GM12878 (cell line): ENCODE measurements around the gene ATXN7L3B. TPM values are rescaled to one million over a fixed set of nuclear protein-coding genes. Genes with fewer than 3 reads are reported as not detected.

Experiments
- ATAC-seq: fragments of 200-7000 bp; cut with Tn5 transposase; 3 replicates; pipeline ENCODE4 v1.9.1; 2020; ENCODE audit warnings: mild to moderate bottlenecking, moderate library complexity
- BruUV-seq: library from RNA; stranded (reverse); fragments of 400-500 nt; replicated peaks from 2 replicates; lab custom pipeline; 2021; lab: Mats Ljungman, UMichigan
- CTCF ChIA-PET: fragments of 300-600 bp; sonication (Branson Sonifier 250); formaldehyde crosslinking; extraction: SDS; loops from one replicate; lab custom pipeline; 2021; ENCODE audit warnings: inconsistent platforms; lab: Yijun Ruan, JAX
- POLR2A ChIA-PET: fragments of 350-600 bp; formaldehyde crosslinking; extraction: SDS; loops from one replicate; lab custom pipeline; 2021; ENCODE audit warnings: inconsistent platforms; lab: Charles Lee
- RAD21 ChIA-PET: fragments of 300-600 bp; sonication (Branson Sonifier 250); formaldehyde crosslinking; loops from one replicate; lab custom pipeline; 2023; ENCODE audit warnings: antibody characterized with exemption; ENCODE audit not compliant: unreplicated experiment; lab: Charles Lee
- SMC1A ChIA-PET: fragments of 300-600 bp; sonication (Branson Sonifier 250); formaldehyde crosslinking; loops from one replicate; lab custom pipeline; 2023; ENCODE audit not compliant: unreplicated experiment, uncharacterized antibody; lab: Charles Lee
- DNase-seq: peaks from one replicate; pipeline ENCODE4 v3.0.0-alpha.2; 2011; ENCODE audit warnings: low read depth, low spot score
- FAIRE-seq: peaks from 3 replicates; lab custom pipeline; 2011; peaks lifted over from hg19 to GRCh38; lab: Jason Lieb, UNC
- H2AFZ ChIP-seq: 2 replicates; pipeline ENCODE4 v1.6.0; 2011; ENCODE audit warnings: low read depth, low read length, control low read depth; ENCODE audit not compliant: control insufficient read depth
- H3K27ac ChIP-seq: 2 replicates; pipeline ENCODE4 v1.5.1; 2011; ENCODE audit warnings: control low read depth; ENCODE audit not compliant: control insufficient read depth, insufficient read depth
- H3K27me3 ChIP-seq, 2 experiments: replicated peaks in 1 of 2; 2 replicates each; pipeline versions ENCODE4 v1.6.0 to v1.6.1; 2011; ENCODE audit warnings: low read length in 1 of 2; ENCODE audit not compliant: control insufficient read depth in 2 of 2, insufficient read depth in 2 of 2
- H3K36me3 ChIP-seq, 2 experiments: 2 replicates each; pipeline ENCODE4 v1.5.1; 2011; ENCODE audit warnings: low read length in 1 of 2; ENCODE audit not compliant: control insufficient read depth in 2 of 2, insufficient read depth in 2 of 2
- H3K4me1 ChIP-seq: 2 replicates; pipeline ENCODE4 v1.6.1; 2011; ENCODE audit warnings: mild to moderate bottlenecking, low read length, moderate library complexity, mixed read lengths; ENCODE audit not compliant: control insufficient read depth, insufficient read depth
- H3K4me2 ChIP-seq: 2 replicates; pipeline ENCODE4 v1.6.0; 2011; ENCODE audit warnings: control low read depth; ENCODE audit not compliant: control insufficient read depth, insufficient read depth
- H3K4me3 ChIP-seq: fragments of 200-600 bp; sonication (generic); 2 replicates; pipeline ENCODE4 v1.5.1; 2016
- H3K79me2 ChIP-seq: 2 replicates; pipeline ENCODE4 v1.6.0; 2011; ENCODE audit warnings: low read length; ENCODE audit not compliant: control insufficient read depth, insufficient read depth
- H3K9ac ChIP-seq: 2 replicates; pipeline ENCODE4 v1.8.0; 2011; ENCODE audit warnings: low read length, control low read depth, mixed read lengths; ENCODE audit not compliant: control insufficient read depth, insufficient read depth
- H3K9me3 ChIP-seq: replicated peaks from 3 replicates; pipeline ENCODE4 v1.5.1; 2011; ENCODE audit warnings: mild to moderate bottlenecking, low read length; ENCODE audit not compliant: control insufficient read depth, insufficient read depth
- H4K20me1 ChIP-seq: 2 replicates; pipeline ENCODE4 v1.6.0; 2011; ENCODE audit not compliant: control insufficient read depth, insufficient read depth
- BHLHE40 ChIP-seq, 2 experiments: fragments of 450-650 bp in 1 of 2; IDR thresholded peaks; 2 replicates each; pipeline ENCODE4 v1.6.1; 2011 to 2017; ENCODE audit warnings: low read depth in 2 of 2, borderline replicate concordance in 1 of 2, improper control_type of control experiment in 1 of 2, low read length in 1 of 2, mild to moderate bottlenecking in 1 of 2
- EGR1 ChIP-seq, 2 experiments: IDR thresholded peaks; 1 replicate in 1 of 2; 2 replicates in 1 of 2; pipeline ENCODE4 v1.6.1; 2011 to 2012; ENCODE audit warnings: low read depth in 2 of 2, low read length in 2 of 2, borderline replicate concordance in 1 of 2, mild to moderate bottlenecking in 1 of 2, moderate library complexity in 1 of 2
- FOXM1 ChIP-seq: IDR thresholded peaks from 2 replicates; pipeline ENCODE4 v1.6.1; 2012; ENCODE audit warnings: low read depth, mild to moderate bottlenecking, inconsistent platforms, low read length, moderate library complexity
- KDM1A ChIP-seq: fragments of 200-600 bp; sonication (generic); IDR thresholded peaks from 2 replicates; pipeline ENCODE4 v1.6.1; 2016; ENCODE audit warnings: borderline replicate concordance
- LARP7 ChIP-seq: fragments of 450-650 bp; IDR thresholded peaks from 2 replicates; pipeline ENCODE4 v1.6.1; 2017; ENCODE audit warnings: mild to moderate bottlenecking
- NFXL1 ChIP-seq: fragments of 450-650 bp; IDR thresholded peaks from 2 replicates; pipeline ENCODE4 v1.6.1; 2017; ENCODE audit warnings: antibody characterized with exemption, mild to moderate bottlenecking, borderline replicate concordance
- NFYA ChIP-seq: IDR thresholded peaks from 2 replicates; pipeline ENCODE4 v1.6.1; 2011; ENCODE audit warnings: low read depth, mild to moderate bottlenecking, low read length, improper control_type of control experiment, borderline replicate concordance
- NRF1 ChIP-seq: conservative IDR thresholded peaks from 2 replicates; pipeline ENCODE4 v1.6.1; 2011; ENCODE audit warnings: mild to moderate bottlenecking, low read depth, low read length, improper control_type of control experiment
- POLR2AphosphoS5 ChIP-seq: IDR thresholded peaks from 2 replicates; pipeline ENCODE4 v1.6.1; 2011; ENCODE audit warnings: mild to moderate bottlenecking, low read length, inconsistent platforms
- POU2F2 ChIP-seq: IDR thresholded peaks from 3 replicates; pipeline ENCODE4 v1.6.1; 2011; ENCODE audit warnings: low read depth, mild to moderate bottlenecking, low read length, borderline replicate concordance
- SPI1 ChIP-seq: IDR thresholded peaks from 2 replicates; pipeline ENCODE4 v1.6.1; 2011; ENCODE audit warnings: low read depth, mild to moderate bottlenecking, low read length, moderate library complexity, borderline replicate concordance; ENCODE audit not compliant: insufficient read depth
- SUZ12 ChIP-seq: fragments of 200-600 bp; sonication (generic); IDR thresholded peaks from one replicate; pipeline ENCODE4 v1.6.1; 2018; ENCODE audit warnings: antibody characterized with exemption, mild to moderate bottlenecking; ENCODE audit not compliant: unreplicated experiment
- WGBS: methylation state at CpG from one replicate; pipeline ENCODE4 v1.1.6; 2016; ENCODE audit warnings: low lambda C conversion rate; ENCODE audit not compliant: insufficient replicate concordance, insufficient coverage; ENCODE audit errors: missing lambda C conversion rate; 5-methylcytosine and 5-hydroxymethylcytosine counted together
- in situ Hi-C: fragments of 300-500 bp; cut with MboI; formaldehyde crosslinking; loops from 9 replicates; pipeline ENCODE4 v1.14.3; 2018; ENCODE audit warnings: mixed read lengths
- intact Hi-C: fragments of 100-400 bp; cut with micrococcal nuclease; formaldehyde crosslinking; loops from one replicate; pipeline ENCODE4 v1.14.2; 2022; ENCODE audit not compliant: unreplicated experiment
- polyA plus RNA-seq, 11 experiments: library from polyadenylated mRNA; depleted of rRNA in 4 of 11; unstranded in 6 of 11; stranded (reverse) in 5 of 11; fragments of >200 nt; fragmentation: Nextera tagmentation in 4 of 11; fragmentation: Illumina TruSeq in 1 of 11; extraction: Ambion mirVana in 4 of 11; extraction: Trizol in 1 of 11; gene quantifications; 1 replicate in 1 of 11; 2 replicates in 10 of 11; pipeline versions ENCODE4 v1.2.1 to v1.2.3, GENCODE V29; 2011 to 2016; ENCODE audit warnings: inconsistent platforms in 2 of 11, missing spikeins in 2 of 11, low read depth in 1 of 11
- total RNA-seq, 4 experiments: library from RNA; depleted of rRNA in 3 of 4; stranded (reverse); fragments of >200 nt in 3 of 4; fragmentation: Illumina TruSeq in 1 of 4; extraction: Trizol in 1 of 4; gene quantifications; 2 replicates each; pipeline versions ENCODE4 v1.2.1 to v1.2.3, GENCODE V29; 2013 to 2021
- TF ChIP-seq, protein P1 (sequence below): fragments of 450-650 bp; formaldehyde crosslinking; IDR thresholded peaks from 2 replicates; pipeline ENCODE4 v1.4.0; 2022; ENCODE audit warnings: mild to moderate bottlenecking, moderate library complexity
- TF ChIP-seq, protein P2 (sequence below): IDR thresholded peaks from 2 replicates; pipeline ENCODE4 v1.6.1; 2012; ENCODE audit warnings: mild to moderate bottlenecking, low read depth, low read length
- TF ChIP-seq, protein P3 (sequence below): fragments of 450-650 bp; IDR thresholded peaks from 2 replicates; pipeline ENCODE4 v1.6.1; 2017; ENCODE audit warnings: low read depth, mild to moderate bottlenecking, moderate library complexity

ATXN7L3B gene
- total and polyA plus RNA-seq, 10 of the 15 experiments (the other 5 are each of a cell fraction or from before 2014, with no cell fraction given): 6.3 to 36.1 (median 21.7) TPM

DNA sequence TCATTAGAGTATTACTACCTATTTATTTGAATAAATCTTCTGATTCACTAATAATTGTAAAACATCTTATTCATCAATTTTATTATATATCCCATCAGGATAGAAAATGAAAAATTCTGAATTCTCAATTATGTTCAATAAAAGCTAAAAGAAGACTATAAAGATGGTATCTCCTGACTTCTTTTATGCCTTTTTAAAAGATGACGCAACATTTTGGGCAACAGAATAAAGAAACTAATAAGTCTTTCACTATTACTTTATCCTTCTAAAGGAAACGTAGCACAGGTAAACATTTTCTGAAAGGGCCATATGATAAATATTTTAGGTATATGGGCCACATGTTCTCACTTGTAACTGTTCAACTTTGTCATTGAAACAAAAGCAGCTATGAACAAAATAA, 10.1 kb upstream of the ATXN7L3B start (continued):
- TF ChIP-seq, protein P1, sequence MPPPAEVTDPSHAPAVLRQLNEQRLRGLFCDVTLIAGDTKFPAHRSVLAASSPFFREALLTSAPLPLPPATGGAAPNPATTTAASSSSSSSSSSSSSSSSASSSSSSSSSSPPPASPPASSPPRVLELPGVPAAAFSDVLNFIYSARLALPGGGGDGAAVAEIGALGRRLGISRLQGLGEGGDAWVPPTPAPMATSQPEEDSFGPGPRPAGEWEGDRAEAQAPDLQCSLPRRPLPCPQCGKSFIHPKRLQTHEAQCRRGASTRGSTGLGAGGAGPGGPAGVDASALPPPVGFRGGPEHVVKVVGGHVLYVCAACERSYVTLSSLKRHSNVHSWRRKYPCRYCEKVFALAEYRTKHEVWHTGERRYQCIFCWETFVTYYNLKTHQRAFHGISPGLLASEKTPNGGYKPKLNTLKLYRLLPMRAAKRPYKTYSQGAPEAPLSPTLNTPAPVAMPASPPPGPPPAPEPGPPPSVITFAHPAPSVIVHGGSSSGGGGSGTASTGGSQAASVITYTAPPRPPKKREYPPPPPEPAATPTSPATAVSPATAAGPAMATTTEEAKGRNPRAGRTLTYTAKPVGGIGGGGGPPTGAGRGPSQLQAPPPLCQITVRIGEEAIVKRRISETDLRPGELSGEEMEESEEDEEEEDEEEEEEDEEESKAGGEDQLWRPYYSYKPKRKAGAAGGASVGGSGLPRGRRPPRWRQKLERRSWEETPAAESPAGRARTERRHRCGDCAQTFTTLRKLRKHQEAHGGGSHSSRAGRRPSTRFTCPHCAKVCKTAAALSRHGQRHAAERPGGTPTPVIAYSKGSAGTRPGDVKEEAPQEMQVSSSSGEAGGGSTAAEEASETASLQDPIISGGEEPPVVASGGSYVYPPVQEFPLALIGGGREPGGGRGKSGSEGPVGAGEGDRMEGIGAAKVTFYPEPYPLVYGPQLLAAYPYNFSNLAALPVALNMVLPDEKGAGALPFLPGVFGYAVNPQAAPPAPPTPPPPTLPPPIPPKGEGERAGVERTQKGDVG (CRISPR knock-in tag): no peak

DNA sequence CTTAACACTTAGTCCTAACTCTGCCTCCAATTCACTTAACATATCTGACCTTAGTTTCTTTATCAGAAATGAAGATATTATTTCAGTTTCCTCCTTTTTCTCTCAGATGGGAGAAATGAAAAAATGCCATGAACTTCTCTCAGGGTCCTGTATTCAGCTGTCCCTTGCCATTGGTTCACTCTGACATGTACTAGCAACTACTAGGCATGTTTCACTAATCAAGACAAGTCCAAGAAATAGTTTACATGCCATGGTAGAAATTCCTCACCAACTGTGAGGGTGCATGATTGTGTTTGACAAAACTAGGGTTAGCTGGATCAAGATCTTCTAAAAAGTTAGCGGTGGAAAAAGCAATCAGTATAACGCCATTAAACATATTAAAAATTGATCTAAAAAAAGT, 7.0 kb upstream of the ATXN7L3B start:
- in situ Hi-C loops: no loop called here
- no peak overlapping the region for H3K9ac ChIP-seq
- FAIRE-seq: no peak
- H2AFZ ChIP-seq: no peak overlapping the region
- ATAC-seq: no peak
- no peak overlapping the region for H3K27ac ChIP-seq
- WGBS: 39% methylated on average over 2 of the region's 2 CpGs
- H3K4me3 ChIP-seq: no peak overlapping the region
- H3K4me1 ChIP-seq: no peaks in the 10 kb centered on the region
- DNase-seq: no peak
- RAD21 ChIA-PET: no interaction called here
- CTCF ChIA-PET: no interaction called here
- no peaks in the 10 kb centered on the region for H3K36me3 ChIP-seq
- H3K4me2 ChIP-seq: no peak overlapping the region
- H3K9me3 ChIP-seq: peaks cover under 1% of the 10 kb centered on the region; the same call in 2 of the 3 replicates
- POLR2A ChIA-PET: no interaction called here
- intact Hi-C loops: no loop called here
- no peaks in the 10 kb centered on the region for H3K79me2 ChIP-seq
- SMC1A ChIA-PET: no interaction called here
- no TSS peak for BruUV-seq
- H4K20me1 ChIP-seq: no peaks in the 10 kb centered on the region
- no peaks in the 10 kb centered on the region for H3K27me3 ChIP-seq
- TF ChIP-seq NRF1 (no peak), POLR2AphosphoS5 (no peak), EGR1 (IDR thresholded peaks at IDR 0.05; ENCODE audit: borderline replicate concordance in 1 of 2, low read depth in 2 of 2, low read length in 2 of 2) (no peak), FOXM1 (no peak), SUZ12 (no peak), NFYA (no peak), SPI1 (no peak), LARP7 (no peak), NFXL1 (no peak), POU2F2 (no peak), BHLHE40 (IDR thresholded peaks at IDR 0.05; ENCODE audit: borderline replicate concordance in 1 of 2, low read depth in 2 of 2, low read length in 1 of 2) (no peak), KDM1A (no peak)
- TF ChIP-seq, protein P2, sequence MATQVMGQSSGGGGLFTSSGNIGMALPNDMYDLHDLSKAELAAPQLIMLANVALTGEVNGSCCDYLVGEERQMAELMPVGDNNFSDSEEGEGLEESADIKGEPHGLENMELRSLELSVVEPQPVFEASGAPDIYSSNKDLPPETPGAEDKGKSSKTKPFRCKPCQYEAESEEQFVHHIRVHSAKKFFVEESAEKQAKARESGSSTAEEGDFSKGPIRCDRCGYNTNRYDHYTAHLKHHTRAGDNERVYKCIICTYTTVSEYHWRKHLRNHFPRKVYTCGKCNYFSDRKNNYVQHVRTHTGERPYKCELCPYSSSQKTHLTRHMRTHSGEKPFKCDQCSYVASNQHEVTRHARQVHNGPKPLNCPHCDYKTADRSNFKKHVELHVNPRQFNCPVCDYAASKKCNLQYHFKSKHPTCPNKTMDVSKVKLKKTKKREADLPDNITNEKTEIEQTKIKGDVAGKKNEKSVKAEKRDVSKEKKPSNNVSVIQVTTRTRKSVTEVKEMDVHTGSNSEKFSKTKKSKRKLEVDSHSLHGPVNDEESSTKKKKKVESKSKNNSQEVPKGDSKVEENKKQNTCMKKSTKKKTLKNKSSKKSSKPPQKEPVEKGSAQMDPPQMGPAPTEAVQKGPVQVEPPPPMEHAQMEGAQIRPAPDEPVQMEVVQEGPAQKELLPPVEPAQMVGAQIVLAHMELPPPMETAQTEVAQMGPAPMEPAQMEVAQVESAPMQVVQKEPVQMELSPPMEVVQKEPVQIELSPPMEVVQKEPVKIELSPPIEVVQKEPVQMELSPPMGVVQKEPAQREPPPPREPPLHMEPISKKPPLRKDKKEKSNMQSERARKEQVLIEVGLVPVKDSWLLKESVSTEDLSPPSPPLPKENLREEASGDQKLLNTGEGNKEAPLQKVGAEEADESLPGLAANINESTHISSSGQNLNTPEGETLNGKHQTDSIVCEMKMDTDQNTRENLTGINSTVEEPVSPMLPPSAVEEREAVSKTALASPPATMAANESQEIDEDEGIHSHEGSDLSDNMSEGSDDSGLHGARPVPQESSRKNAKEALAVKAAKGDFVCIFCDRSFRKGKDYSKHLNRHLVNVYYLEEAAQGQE: no peak
- TF ChIP-seq, protein P3, sequence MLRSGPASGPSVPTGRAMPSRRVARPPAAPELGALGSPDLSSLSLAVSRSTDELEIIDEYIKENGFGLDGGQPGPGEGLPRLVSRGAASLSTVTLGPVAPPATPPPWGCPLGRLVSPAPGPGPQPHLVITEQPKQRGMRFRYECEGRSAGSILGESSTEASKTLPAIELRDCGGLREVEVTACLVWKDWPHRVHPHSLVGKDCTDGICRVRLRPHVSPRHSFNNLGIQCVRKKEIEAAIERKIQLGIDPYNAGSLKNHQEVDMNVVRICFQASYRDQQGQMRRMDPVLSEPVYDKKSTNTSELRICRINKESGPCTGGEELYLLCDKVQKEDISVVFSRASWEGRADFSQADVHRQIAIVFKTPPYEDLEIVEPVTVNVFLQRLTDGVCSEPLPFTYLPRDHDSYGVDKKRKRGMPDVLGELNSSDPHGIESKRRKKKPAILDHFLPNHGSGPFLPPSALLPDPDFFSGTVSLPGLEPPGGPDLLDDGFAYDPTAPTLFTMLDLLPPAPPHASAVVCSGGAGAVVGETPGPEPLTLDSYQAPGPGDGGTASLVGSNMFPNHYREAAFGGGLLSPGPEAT: no peak
